CD4-positive, alpha-beta T cell (primary cell): ENCODE results near the gene GDF7. TPM values are rescaled to one million over a fixed set of nuclear protein-coding genes. Genes with fewer than 3 reads are reported as not detected.

Experiments used
- ATAC-seq: fragments of 200-7000 bp; cut with Tn5 transposase; one replicate; pipeline ENCODE4 v1.10.0; 2022; ENCODE audit warnings: mild to moderate bottlenecking; ENCODE audit not compliant: poor library complexity
- CTCF ChIA-PET: fragments of 350-600 bp; sonication (Branson Sonifier 250); formaldehyde crosslinking; loops from one replicate; lab custom pipeline; 2021; ENCODE audit warnings: antibody characterized with exemption, inconsistent platforms; lab: Charles Lee
- POLR2A ChIA-PET: fragments of 350-600 bp; sonication (Branson Sonifier 250); formaldehyde crosslinking; loops from one replicate; lab custom pipeline; 2021; ENCODE audit warnings: antibody characterized with exemption, inconsistent platforms; lab: Charles Lee
- DNase-seq, 14 experiments: peaks; one replicate each; pipeline ENCODE4 v3.0.0-alpha.2; 2013 to 2020; ENCODE audit warnings: mixed read lengths in 2 of 14
- H3K27ac ChIP-seq, 2 donors: one replicate each; pipeline versions ENCODE4 v1.5.1 to v1.7.0; 2013; ENCODE audit warnings: low read length in 2 of 2, low read depth in 1 of 2, mild to moderate bottlenecking in 1 of 2
- H3K27me3 ChIP-seq, 2 experiments: 1 replicate in 1 of 2; 2 replicates in 1 of 2; pipeline versions ENCODE4 v1.6.1 to v1.7.0; 2013; ENCODE audit warnings: low read length in 2 of 2, control low read depth in 1 of 2, mild to moderate bottlenecking in 1 of 2, moderate library complexity in 1 of 2; ENCODE audit not compliant: insufficient read depth in 2 of 2, control insufficient read depth in 1 of 2
- H3K36me3 ChIP-seq: one replicate; pipeline ENCODE4 v1.6.1; 2013; ENCODE audit warnings: low read length, control low read depth; ENCODE audit not compliant: insufficient read depth
- H3K4me1 ChIP-seq: one replicate; pipeline ENCODE4 v1.6.1; 2013; ENCODE audit warnings: low read length, control low read depth; ENCODE audit not compliant: insufficient read depth
- H3K4me3 ChIP-seq: one replicate; pipeline ENCODE4 v1.5.1; 2013; ENCODE audit warnings: mild to moderate bottlenecking, low read length, moderate library complexity
- H3K9me3 ChIP-seq, 2 experiments: 1 replicate in 1 of 2; 2 replicates in 1 of 2; pipeline versions ENCODE4 v1.6.1 to v1.7.0; 2013; ENCODE audit warnings: low read length in 2 of 2, mild to moderate bottlenecking in 2 of 2, control low read depth in 1 of 2, moderate library complexity in 1 of 2; ENCODE audit not compliant: control insufficient read depth in 1 of 2, insufficient read depth in 1 of 2
- H3K27ac Mint-ChIP-seq: one replicate; pipeline ENCODE4 v1.8.0; 2020; ENCODE audit warnings: mixed read lengths
- H3K27me3 Mint-ChIP-seq: one replicate; pipeline ENCODE4 v1.8.0; 2021; ENCODE audit warnings: mixed read lengths
- H3K36me3 Mint-ChIP-seq: one replicate; pipeline ENCODE4 v1.8.0; 2021; ENCODE audit warnings: low read depth, mixed read lengths
- H3K4me1 Mint-ChIP-seq: one replicate; pipeline ENCODE4 v1.8.0; 2021; ENCODE audit warnings: low read depth, mixed read lengths
- H3K4me3 Mint-ChIP-seq: one replicate; pipeline ENCODE4 v1.8.0; 2020; ENCODE audit warnings: mild to moderate bottlenecking, mixed read lengths
- H3K9me3 Mint-ChIP-seq: one replicate; pipeline ENCODE4 v1.8.0; 2020; ENCODE audit warnings: mixed read lengths
- CTCF ChIP-seq: fragments of 200-600 bp; IDR thresholded peaks from one replicate; pipeline ENCODE4 v1.8.0; 2022; ENCODE audit warnings: antibody characterized with exemption, mild to moderate bottlenecking
- intact Hi-C, 2 experiments: fragments of 100-400 bp; cut with DNase I in 1 of 2; cut with micrococcal nuclease in 1 of 2; formaldehyde crosslinking; loops; one replicate each; pipeline versions ENCODE4 v1.15.1 to v1.9.0; 2023 to 2025; cut with DNase I, micrococcal nuclease
- total RNA-seq, 174 experiments: library from RNA in 2 of 174; stranded (reverse) in 2 of 174; gene quantifications; one replicate each; pipeline ENCODE4 v1.2.3 and lab custom pipeline; 2021 to 2026

GDF7 gene
- total RNA-seq, 2 experiments from 2014 or later, result 0.05 to 0.14 TPM

GRCh38 chr2:20622731-20623130, 44.2 kb upstream of the GDF7 start:
- DNase-seq, result no peak
- H3K4me1 ChIP-seq, result no peaks in the 10 kb centered on the region
- no peaks in the 10 kb centered on the region for H3K27me3 Mint-ChIP-seq
- peaks cover 44% of the 10 kb centered on the region for H3K36me3 Mint-ChIP-seq
- ChIA-PET CTCF (no interaction called here), POLR2A (no interaction called here)
- no peak for TF ChIP-seq CTCF
- no peaks in the 10 kb centered on the region for H3K4me1 Mint-ChIP-seq
- no peak overlapping the region for H3K27ac Mint-ChIP-seq
- no peak overlapping the region for H3K27ac ChIP-seq
- no peak overlapping the region for H3K4me3 Mint-ChIP-seq
- intact Hi-C loops, result no loop called here
- ATAC-seq, result no peak
- H3K9me3 Mint-ChIP-seq, result no peaks in the 10 kb centered on the region
- H3K9me3 ChIP-seq, result no peaks in the 10 kb centered on the region
- H3K4me3 ChIP-seq, result no peak overlapping the region
- H3K36me3 ChIP-seq, result peaks cover 47% of the 10 kb centered on the region
- no peaks in the 10 kb centered on the region for H3K27me3 ChIP-seq

- DNase-seq, result no peak
- intact Hi-C loops, result no loop called here
- Mint-ChIP-seq H3K27me3 (no peaks in the 10 kb centered on the region), H3K9me3 (no peaks in the 10 kb centered on the region), H3K36me3 (peaks cover 44% of the 10 kb centered on the region), H3K4me1 (no peaks in the 10 kb centered on the region), H3K27ac (no peak overlapping the region), H3K4me3 (no peak overlapping the region)
- Histone ChIP-seq H3K27ac (no peak overlapping the region), H3K4me1 (no peaks in the 10 kb centered on the region), H3K9me3 (no peaks in the 10 kb centered on the region), H3K4me3 (no peak overlapping the region), H3K36me3 (peaks cover 47% of the 10 kb centered on the region), H3K27me3 (no peaks in the 10 kb centered on the region)
- no peak for TF ChIP-seq CTCF
- ATAC-seq, result no peak
- ChIA-PET CTCF (no interaction called here), POLR2A (no interaction called here)
Measured at GRCh38 chr2:20623241-20623640, 43.7 kb upstream of the GDF7 start.

GRCh38 chr2:20623741-20624155, 43.2 kb upstream of the GDF7 start:
- Histone ChIP-seq H3K4me3 (no peak overlapping the region), H3K9me3 (no peaks in the 10 kb centered on the region), H3K27ac (no peak overlapping the region), H3K4me1 (no peaks in the 10 kb centered on the region), H3K36me3 (peaks cover 47% of the 10 kb centered on the region), H3K27me3 (no peaks in the 10 kb centered on the region)
- ATAC-seq (no peak), DNase-seq (no peak)
- peaks cover 49% of the 10 kb centered on the region for H3K36me3 Mint-ChIP-seq
- intact Hi-C loops, result no loop called here
- H3K27ac Mint-ChIP-seq, result no peak overlapping the region
- H3K9me3 Mint-ChIP-seq, result no peaks in the 10 kb centered on the region
- CTCF ChIA-PET, result no interaction called here
- no peaks in the 10 kb centered on the region for H3K27me3 Mint-ChIP-seq
- POLR2A ChIA-PET, result no interaction called here
- no peaks in the 10 kb centered on the region for H3K4me1 Mint-ChIP-seq
- H3K4me3 Mint-ChIP-seq, result no peak overlapping the region
- TF ChIP-seq CTCF, result no peak
